Amniotic epithelial cell (primary cell): ENCODE results near the gene SYMPK.
"Not testable (repeated sequence)": the region's sequence is repeated elsewhere in the genome, so short reads cannot be mapped to it uniquely, and the experiment has no call there.

ENCODE experiments used
- DNase-seq: peaks from one replicate; pipeline ENCODE4 v3.0.0-alpha.2; 2010; ENCODE audit warnings: low read depth

SYMPK gene

GRCh38 chr19:45804140-45804958 lies 58.6 kb downstream of the SYMPK start:
- DNase-seq, result no peak

DNA sequence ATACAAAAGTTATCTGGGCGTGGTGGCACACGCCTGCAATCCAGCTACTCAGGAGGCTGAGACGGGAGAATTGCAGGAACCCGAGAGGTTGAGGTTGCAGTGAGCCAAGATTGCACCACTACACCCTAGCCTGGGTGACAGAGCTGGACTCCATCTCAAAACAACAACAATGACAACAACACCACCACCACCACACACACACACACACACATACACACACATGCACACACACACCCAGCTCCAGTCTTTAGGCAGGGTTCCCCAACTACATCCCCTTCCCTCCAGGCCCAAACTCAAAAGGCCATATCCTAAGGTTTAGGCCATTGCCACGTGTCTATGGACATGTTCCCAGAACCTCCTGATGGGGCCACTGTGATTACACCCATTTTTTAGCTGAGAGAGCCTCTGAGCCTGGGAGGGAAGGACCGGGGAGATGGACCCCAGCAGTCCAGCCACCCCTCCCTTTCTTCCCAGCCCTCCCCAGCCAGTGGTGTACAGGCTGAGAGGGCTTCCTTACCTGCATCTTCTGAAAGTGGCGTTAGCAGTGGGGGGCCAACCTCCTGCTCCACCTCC lies 61.3 kb downstream of the SYMPK start:
- DNase-seq, result no peak

GRCh38 chr19:45800070-45800553 lies 62.8 kb downstream of the SYMPK start:
- peak; percentile 72 for DNase-seq

DNA sequence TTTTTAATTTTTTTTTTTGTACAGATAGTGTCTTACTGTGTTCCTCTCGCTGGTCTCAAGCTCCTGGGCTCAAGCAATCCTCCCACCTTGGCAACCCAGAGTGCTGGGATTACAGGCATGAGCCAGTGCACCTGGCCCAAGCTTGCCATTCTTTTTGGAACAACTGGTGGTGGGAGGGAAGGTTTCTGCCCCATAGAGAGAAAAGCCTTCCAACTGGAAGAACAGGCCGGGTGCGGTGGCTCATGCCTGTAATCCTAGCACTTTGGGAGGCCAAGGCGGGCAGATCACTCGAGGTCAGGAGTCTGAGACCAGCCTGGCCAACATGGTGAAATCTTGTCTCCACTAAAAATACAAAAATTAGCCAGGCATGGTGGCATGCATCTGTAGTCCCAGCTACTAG lies 63.4 kb downstream of the SYMPK start:
- DNase-seq, result not testable (repeated sequence)

GRCh38 chr19:45798995-45799517 lies 63.9 kb downstream of the SYMPK start:
- DNase-seq, result peak; percentile 87

GRCh38 chr19:45794627-45795026 lies 68.3 kb downstream of the SYMPK start:
- DNase-seq, result no peak

GRCh38 chr19:45793876-45794275 lies 69.1 kb downstream of the SYMPK start:
- no peak for DNase-seq

DNA sequence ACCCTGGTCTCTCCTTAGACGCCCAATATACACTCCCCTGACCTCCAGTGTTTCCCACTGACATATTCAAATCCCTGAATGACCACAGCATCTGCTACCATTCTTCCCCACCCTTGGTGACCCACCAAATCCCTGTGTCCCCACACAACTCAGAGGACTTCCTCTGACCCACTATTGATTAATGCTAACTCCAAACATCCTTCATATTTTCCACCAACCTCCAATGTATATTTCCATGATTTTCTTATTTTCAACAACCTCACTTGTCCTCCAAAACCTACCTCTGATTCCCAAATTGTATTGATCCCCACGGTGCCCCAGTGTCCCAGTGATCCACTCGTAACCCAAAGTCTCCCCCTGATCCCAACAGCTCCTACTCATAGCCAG lies 69.8 kb downstream of the SYMPK start:
- DNase-seq, result no peak

DNA sequence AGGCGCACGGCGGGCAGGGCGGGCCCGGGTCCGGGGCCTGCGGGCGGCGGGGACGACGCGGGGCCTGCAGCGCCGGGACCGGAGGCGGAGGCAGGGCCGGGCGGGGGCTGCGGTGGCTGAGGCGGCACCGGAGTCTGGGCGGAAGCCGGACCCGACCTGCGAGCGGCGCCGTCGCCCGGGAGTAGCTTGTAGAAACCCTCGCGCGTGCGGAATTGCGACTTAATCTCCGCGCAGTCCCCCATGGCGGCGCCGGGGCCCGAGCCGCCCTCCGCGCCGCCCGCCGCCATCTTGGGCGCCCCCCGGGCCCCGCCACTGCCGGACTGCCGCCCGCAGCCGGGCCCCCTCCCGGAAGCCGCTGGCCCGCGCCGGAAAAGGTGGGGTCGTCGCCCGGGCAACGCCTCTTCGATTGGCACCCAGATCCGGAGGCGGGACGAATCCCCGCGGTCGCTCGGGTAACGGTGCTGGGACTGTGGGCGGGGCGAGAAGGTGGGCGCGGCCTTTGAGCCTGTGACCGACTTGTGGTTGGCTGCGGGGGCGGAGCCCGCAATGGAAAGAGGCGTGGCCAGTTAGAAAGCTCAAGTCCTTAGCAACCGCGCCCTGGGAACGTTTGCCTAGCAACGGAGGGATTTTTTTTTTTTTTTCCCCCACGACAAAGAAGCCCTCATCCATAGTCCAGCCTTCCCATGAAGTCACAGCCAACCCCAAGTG lies 70.3 kb downstream of the SYMPK start, which contains the start of gene DMWD:
TSS of gene DMWD (minus strand) at position 376 of the 708 bp plus-strand sequence. CDS start at position 287, 89 bp downstream.
- peak; percentile 95 for DNase-seq

DNA sequence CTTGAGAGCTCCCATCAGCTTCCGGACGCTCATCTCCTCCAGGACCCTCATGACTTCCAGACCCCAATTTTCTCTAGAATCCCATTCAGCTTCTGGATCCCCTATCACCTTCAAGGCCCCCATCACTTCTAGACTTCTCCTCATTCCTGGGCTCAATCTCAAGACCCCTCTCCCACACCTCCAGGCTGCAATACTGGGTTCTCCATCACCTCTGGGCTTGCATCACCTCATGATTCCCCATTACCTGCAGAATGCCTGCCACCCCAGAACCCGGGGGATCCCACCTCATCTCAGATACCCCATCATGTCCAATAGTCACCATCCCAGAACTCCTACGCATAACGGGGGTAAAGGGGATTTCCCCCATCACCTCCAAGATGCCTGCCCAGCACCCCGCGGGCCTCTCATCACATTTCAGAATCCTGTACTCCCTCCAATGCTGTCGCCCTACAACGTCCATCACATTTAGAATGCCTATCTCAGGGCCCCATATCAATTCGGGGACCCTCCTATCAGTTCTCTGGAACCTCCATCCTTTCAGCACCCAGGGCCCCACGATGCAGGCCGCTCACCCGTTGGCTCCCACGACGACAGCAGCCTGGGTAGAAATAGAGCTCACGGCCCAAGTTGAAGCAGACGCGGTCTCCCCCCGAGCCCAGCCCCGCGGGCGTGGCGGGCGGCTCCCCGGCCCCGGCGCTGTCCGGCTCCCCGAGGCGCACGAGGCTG lies 71.0 kb downstream of the SYMPK start:
- DNase-seq, result no peak

DNA sequence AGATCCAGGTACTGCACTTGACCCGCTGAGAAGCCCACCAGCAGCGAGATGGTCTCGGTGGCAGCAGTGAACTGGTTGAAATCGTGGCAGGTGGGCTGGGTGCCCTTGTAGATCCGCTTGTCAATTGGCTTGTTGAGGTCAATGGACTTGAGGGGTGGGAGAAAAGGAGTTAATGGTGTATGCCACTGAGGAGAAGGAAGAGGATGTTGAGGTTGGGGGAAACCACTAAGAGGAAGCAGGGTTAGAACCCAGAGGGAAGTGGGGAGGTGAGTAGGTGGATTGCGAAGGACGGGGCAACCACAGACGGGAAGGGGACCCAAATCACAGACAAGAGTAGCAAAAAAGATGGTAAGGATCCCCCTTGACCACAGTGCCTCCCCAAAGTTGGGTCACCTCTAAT lies 72.0 kb downstream of the SYMPK start:
- no peak for DNase-seq

DNA sequence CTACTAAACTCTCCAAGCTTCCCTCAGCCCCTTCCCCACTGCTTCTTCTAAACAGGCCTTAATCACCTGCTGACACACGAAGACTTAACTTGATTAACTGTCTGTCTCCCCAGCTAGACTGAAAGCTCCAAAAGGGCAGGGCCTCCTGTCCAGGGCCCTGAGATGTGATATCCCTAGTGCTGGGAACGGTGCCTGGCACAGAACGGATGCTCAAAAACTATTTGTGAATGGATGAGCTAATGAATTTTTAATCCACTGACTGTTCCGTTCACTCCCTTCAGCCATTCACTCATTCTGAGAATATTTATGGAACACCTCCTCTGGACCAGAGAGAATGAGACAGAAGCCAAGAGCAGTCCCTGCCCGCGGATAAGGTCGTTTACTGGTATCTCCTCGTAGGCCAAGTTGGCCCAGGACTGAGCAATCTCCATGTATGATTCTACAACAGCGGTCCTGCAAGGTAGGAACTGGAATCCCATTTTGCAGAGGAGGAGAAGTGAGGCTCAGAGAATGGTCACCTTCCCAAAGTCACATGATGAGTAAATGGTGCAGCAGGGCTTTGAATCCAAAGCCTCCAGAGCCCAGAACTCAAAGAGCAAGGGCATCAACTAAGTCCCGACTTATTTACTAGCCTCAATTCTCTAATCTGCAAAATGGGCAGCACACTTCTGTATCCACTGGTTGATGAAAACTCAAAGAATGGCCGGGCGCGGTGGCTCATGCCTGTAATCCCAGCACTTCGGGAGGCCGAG lies 73.7 kb downstream of the SYMPK start:
- no peak for DNase-seq

DNA sequence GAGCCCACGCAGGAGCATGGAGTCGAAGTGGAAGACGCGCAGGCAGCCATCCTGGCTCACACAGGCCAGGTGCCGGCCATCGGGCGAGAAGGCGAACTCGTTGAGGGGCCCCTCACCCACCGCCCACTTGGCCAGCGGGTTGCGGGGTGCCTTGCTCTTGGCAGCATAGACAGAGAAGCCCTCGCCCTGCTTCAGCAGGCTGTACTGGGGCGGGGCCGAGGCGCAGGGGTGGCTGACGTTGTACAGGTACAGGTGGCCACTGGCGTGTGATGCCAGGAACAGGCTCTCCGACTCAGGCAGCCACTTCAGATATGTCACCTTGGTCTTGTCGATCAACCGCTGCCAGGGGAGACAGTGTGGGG lies 76.4 kb downstream of the SYMPK start:
- DNase-seq, result no peak

DNA sequence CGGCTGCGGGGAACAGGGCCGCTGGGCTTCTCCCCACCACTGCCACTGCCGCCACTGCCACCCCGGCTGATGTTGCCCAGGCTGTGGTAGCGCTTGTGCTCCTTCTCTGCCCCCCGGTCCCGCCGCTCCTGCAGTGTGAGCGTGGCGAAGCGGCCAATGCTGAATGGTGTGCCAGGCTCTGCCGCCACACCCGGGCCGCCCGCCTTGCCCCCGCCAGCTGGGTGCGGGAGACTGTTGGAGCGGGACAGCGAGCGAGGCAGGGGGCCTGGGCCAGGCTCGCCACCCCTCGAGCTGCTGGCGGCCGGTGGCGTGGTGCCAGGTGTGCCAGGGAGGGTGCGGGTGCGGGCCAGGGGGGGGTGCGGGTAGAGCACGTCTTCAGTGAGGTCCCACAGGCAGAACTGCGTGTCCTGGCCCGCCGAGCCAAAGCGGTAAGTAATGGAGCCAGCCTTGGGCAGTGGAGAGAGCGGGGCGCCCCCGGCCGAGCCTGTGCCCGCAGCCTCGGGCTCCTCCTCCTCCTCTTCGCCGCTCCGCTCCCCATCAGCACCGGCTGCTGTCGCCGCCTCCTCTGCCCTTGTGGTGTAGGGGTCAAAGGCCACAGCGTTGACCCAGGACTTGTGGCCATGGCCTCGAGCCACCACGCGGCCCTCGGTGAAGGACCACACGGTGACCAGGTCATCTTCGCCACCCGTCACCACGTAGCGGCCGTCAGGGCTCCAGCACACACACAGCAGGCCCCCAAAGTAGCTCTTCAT lies 77.0 kb downstream of the SYMPK start:
- DNase-seq, result no peak

DNA sequence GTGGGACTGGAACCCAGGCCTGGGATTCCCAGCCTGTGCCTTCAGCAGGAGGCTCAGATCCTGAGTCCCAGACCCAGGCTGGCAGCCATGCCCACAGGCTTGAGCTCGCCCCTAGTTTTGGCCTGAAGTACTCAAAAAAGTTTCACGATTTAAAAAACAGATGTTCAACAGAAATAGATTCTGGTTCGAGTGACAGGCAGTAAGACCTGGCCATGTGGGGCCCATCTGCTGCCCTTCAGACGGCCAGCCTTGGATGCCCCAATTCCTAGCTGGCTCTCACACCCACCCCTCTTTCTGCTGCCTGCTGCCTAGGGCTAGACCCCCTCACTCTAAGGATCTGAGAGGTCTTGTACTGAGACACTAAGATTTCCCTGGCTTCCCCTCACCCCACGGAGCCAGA lies 77.8 kb downstream of the SYMPK start:
- no peak for DNase-seq

GRCh38 chr19:45784096-45784495 lies 78.9 kb downstream of the SYMPK start:
- no peak for DNase-seq

- DNase-seq, result peak; percentile 79
Measured at GRCh38 chr19:45782820-45783785, 79.8 kb downstream of the SYMPK start.

DNA sequence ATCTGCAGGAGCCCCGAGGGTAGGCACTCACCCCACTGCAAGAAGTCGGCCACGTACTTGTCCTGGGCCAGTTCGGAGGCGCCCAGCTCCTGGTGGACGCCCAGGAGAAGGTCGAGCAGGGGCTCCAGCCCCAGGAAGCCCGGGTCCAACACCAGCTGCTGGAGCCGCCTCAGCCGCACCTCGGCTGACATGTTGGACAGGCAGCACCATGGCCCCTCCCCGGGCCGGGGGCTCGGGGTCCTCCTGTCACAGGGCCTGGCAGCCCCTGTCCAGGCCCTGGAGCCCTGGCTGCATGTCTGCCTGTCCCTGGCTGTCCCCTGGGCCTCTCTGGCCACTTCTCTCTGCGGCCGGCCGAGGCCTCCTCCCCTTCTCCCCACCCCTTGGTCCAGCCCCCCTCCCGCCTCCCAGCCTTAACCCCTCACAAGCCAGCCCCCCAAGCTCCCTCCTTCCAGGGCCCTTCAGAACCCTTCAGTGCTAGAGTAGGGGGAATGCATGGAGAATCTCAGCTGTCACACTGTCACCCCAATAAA lies 80.7 kb downstream of the SYMPK start, which contains the start of gene DMPK:
TSS of gene DMPK (minus strand) at position 329 of the 530 bp plus-strand sequence. CDS start at position 191, 138 bp downstream.
- no peak for DNase-seq
